Measurements from ENCODE around the gene BCCIP.

DNA sequence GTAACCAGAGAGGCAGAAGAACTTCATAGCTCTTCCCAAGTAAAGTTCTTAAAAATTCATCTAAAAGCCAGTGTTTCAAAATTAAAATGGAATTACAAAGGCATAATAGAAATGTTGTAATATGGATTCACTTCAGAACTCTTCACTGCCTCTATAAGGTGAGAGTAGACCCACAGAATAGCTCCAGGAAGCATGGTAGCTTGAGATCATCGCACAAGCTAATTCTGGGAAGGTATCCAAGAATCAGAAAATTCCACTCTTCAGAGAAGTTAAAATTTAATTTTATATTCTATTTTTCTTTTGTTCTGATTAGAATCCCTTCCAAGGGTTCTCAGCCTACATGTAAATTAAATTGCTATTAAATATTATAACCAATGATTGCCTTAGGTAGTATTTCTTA lies 59.2 kb downstream of the BCCIP start:
- TF ChIP-seq, protein P1, sequence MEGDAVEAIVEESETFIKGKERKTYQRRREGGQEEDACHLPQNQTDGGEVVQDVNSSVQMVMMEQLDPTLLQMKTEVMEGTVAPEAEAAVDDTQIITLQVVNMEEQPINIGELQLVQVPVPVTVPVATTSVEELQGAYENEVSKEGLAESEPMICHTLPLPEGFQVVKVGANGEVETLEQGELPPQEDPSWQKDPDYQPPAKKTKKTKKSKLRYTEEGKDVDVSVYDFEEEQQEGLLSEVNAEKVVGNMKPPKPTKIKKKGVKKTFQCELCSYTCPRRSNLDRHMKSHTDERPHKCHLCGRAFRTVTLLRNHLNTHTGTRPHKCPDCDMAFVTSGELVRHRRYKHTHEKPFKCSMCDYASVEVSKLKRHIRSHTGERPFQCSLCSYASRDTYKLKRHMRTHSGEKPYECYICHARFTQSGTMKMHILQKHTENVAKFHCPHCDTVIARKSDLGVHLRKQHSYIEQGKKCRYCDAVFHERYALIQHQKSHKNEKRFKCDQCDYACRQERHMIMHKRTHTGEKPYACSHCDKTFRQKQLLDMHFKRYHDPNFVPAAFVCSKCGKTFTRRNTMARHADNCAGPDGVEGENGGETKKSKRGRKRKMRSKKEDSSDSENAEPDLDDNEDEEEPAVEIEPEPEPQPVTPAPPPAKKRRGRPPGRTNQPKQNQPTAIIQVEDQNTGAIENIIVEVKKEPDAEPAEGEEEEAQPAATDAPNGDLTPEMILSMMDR (IDR thresholded peaks at IDR 0.05) = no peak
- TF ChIP-seq EP300 (IDR thresholded peaks at IDR 0.05) = no peak
- TF ChIP-seq POLR2A (IDR thresholded peaks at IDR 0.05) = no peak
